ENCODE results near the gene PTPN12. TPM values are rescaled to one million over a fixed set of nuclear protein-coding genes. Genes with fewer than 3 reads are reported as not detected.

Gene PTPN12
- total RNA-seq, 1 experiment from 2014 or later: 118 TPM

DNA sequence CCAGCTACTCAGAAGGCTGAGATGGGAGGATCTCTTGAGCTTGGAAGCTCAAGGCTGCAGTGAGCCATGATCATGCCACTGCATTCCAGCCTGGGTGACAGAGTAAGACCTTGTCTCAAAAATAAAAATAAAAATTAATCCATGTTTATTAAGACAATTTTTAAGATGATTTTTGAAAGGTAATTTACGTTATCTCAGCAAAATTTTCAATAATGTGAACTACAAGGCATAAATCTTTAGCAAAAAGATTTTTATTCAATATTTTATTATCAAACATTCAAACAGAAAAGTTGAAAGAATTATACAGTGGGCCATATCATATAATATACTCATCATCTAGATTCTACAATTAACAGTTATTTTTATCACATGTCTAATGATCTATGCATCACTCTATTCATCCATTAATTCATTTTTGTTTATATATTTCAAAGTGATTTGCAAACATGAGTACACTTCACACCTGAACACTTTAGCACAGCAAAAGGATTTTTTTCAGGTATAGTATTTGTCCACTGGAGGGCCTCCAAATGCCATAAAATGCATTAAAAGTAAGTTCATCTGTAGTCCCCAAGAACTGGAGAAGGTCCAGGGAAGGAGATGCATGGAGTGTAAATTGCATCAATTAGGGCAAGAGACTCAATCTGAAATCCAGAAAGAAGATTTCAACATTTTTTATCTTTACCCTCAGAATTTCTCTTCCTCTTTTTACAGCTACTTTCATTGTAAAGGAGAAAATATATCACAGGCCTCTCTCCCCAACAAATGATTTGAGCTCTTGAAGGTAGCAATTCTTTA is 120.5 kb downstream of the PTPN12 start:
- H3K36me3 ChIP-seq (ENCODE audit: low read depth): peaks cover 4% of the 10 kb centered on the region; the same call in 1 of the 2 replicates
- no peak overlapping the region for H3K4me2 ChIP-seq
- TF ChIP-seq EZH2 (IDR thresholded peaks at IDR 0.05; ENCODE audit: low read depth): no peak
- TF ChIP-seq, protein P1, sequence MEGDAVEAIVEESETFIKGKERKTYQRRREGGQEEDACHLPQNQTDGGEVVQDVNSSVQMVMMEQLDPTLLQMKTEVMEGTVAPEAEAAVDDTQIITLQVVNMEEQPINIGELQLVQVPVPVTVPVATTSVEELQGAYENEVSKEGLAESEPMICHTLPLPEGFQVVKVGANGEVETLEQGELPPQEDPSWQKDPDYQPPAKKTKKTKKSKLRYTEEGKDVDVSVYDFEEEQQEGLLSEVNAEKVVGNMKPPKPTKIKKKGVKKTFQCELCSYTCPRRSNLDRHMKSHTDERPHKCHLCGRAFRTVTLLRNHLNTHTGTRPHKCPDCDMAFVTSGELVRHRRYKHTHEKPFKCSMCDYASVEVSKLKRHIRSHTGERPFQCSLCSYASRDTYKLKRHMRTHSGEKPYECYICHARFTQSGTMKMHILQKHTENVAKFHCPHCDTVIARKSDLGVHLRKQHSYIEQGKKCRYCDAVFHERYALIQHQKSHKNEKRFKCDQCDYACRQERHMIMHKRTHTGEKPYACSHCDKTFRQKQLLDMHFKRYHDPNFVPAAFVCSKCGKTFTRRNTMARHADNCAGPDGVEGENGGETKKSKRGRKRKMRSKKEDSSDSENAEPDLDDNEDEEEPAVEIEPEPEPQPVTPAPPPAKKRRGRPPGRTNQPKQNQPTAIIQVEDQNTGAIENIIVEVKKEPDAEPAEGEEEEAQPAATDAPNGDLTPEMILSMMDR (conservative IDR thresholded peaks at IDR 0.05): peak; percentile 73
- no peaks in the 10 kb centered on the region for H4K20me1 ChIP-seq (ENCODE audit: insufficient read depth)
- H3K9me3 ChIP-seq (ENCODE audit: insufficient read depth, low read depth): no peaks in the 10 kb centered on the region
- H3K27ac ChIP-seq: no peak overlapping the region
- DNase-seq: peak in 1 of 2 experiments; percentile 50
- no peaks in the 10 kb centered on the region for H3K9me2 ChIP-seq (ENCODE audit: insufficient read depth)
- H3K27me3 ChIP-seq (ENCODE audit: insufficient read depth, low read depth): no peaks in the 10 kb centered on the region
- ChIA-PET CTCF (interaction anchor here (0.6 to 1.8 kb wide), 4 partner anchors 16 to 276 kb away, joined by 3 to 8 read pairs (median 4); no protein-coding TSS in a partner anchor), POLR2A (ENCODE audit: unreplicated experiment) (no interaction called here)
- H3F3A ChIP-seq (ENCODE audit: insufficient read depth, low read depth): peaks cover 27% of the 10 kb centered on the region
- intact Hi-C loops (cut with micrococcal nuclease; ENCODE audit: unreplicated experiment): loop anchor here (1.0 to 10.0 kb wide), 5 partner anchors 39 to 567 kb away; partner anchors contain the start of gene RSBN1L
- H3K79me2 ChIP-seq (ENCODE audit: low read depth): no peaks in the 10 kb centered on the region
- H3K4me1 ChIP-seq (replicated peaks; ENCODE audit: insufficient read depth): no peaks in the 10 kb centered on the region
- BruUV-seq (replicated peaks): no TSS peak
- H3K4me3 ChIP-seq: no peak overlapping the region
- H2AFZ ChIP-seq: no peak overlapping the region

DNA sequence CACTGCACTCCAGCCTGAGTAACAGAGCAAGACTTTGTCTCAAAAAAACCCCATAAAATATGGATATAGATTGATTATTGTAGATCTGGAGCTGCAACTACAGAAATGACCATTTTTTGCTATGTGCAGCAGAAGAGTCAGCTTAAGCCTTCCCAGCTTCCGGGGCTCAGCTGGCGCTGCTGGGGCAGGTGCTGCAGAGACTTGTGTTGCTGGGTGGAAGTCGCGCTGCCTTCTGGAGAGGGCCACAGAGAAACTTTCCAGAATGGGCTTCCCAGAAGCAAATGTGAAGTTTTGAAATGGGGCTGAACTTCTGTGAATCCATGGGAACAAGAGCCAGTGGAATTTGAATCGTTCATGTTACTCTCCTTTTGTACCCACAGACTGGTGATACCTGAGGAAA is 121.8 kb downstream of the PTPN12 start:
- Histone ChIP-seq H3K27ac (no peak overlapping the region), H3K79me2 (ENCODE audit: low read depth) (no peaks in the 10 kb centered on the region), H3K9me3 (ENCODE audit: insufficient read depth, low read depth) (no peaks in the 10 kb centered on the region), H3K9me2 (ENCODE audit: insufficient read depth) (no peaks in the 10 kb centered on the region), H4K20me1 (ENCODE audit: insufficient read depth) (no peaks in the 10 kb centered on the region), H3F3A (ENCODE audit: insufficient read depth, low read depth) (peaks cover 27% of the 10 kb centered on the region), H3K4me2 (no peak overlapping the region), H3K36me3 (ENCODE audit: low read depth) (peaks cover 4% of the 10 kb centered on the region; the same call in 1 of the 2 replicates), H3K4me3 (no peak overlapping the region), H2AFZ (no peak overlapping the region), H3K4me1 (replicated peaks; ENCODE audit: insufficient read depth) (no peaks in the 10 kb centered on the region), H3K27me3 (ENCODE audit: insufficient read depth, low read depth) (no peaks in the 10 kb centered on the region)
- BruUV-seq (replicated peaks): no TSS peak
- no peak for DNase-seq
- POLR2A ChIA-PET (ENCODE audit: unreplicated experiment): interaction anchor here (0.6 kb wide), 2 partner anchors 20 to 28 kb away, joined by 3 to 10 read pairs; no protein-coding TSS in a partner anchor
- TF ChIP-seq EZH2 (IDR thresholded peaks at IDR 0.05; ENCODE audit: low read depth): no peak
- TF ChIP-seq, protein P1 (conservative IDR thresholded peaks at IDR 0.05): no peak
- CTCF ChIA-PET: interaction anchor here (0.6 to 1.8 kb wide), 5 partner anchors 62 to 889 kb away, joined by 4 to 8 read pairs (median 6); no protein-coding TSS in a partner anchor
- intact Hi-C loops (cut with micrococcal nuclease; ENCODE audit: unreplicated experiment): loop anchor here (5.0 to 10.0 kb wide), 2 partner anchors 273 to 566 kb away; no protein-coding TSS in a partner anchor

DNA sequence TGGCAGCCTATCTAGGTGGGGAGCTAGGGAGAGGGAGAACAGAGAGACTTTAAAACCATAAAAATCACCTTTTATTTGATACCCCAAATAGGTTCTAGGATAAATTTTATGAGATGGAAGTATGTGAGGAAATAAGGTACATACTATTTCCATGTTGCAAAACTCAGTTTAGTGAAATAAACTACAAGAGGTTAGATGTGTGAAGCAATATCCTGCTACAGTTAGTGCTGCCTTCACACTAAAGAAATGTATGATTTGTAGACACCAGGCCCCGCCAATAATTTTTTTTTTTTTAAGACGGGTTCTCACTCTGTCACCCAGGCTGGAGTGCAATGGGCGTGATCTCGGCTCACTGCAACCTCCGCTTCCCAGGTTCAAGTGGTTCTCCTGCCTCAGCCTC is 124.7 kb downstream of the PTPN12 start:
- Histone ChIP-seq H3F3A (ENCODE audit: insufficient read depth, low read depth) (peaks cover 10% of the 10 kb centered on the region; the same call in 1 of the 2 replicates), H3K27ac (no peak overlapping the region), H3K4me2 (no peak overlapping the region), H2AFZ (no peak overlapping the region), H3K4me1 (replicated peaks; ENCODE audit: insufficient read depth) (no peaks in the 10 kb centered on the region), H4K20me1 (ENCODE audit: insufficient read depth) (no peaks in the 10 kb centered on the region), H3K9me2 (ENCODE audit: insufficient read depth) (no peaks in the 10 kb centered on the region), H3K27me3 (ENCODE audit: insufficient read depth, low read depth) (no peaks in the 10 kb centered on the region), H3K79me2 (ENCODE audit: low read depth) (no peaks in the 10 kb centered on the region), H3K4me3 (no peak overlapping the region), H3K9me3 (ENCODE audit: insufficient read depth, low read depth) (no peaks in the 10 kb centered on the region), H3K36me3 (ENCODE audit: low read depth) (peaks cover 4% of the 10 kb centered on the region; the same call in 1 of the 2 replicates)
- intact Hi-C loops (cut with micrococcal nuclease; ENCODE audit: unreplicated experiment): no loop called here
- ChIA-PET POLR2A (ENCODE audit: unreplicated experiment) (no interaction called here), CTCF (no interaction called here)
- no peak for TF ChIP-seq EZH2 (IDR thresholded peaks at IDR 0.05; ENCODE audit: low read depth)
- TF ChIP-seq, protein P1 (conservative IDR thresholded peaks at IDR 0.05): no peak
- BruUV-seq (replicated peaks): no TSS peak
- no peak for DNase-seq

All from PC-9 (cell line).